HCT116 (cell line): ENCODE data around the gene C20orf144. TPM values are rescaled to one million over a fixed set of nuclear protein-coding genes. Genes with fewer than 3 reads are reported as not detected.

Experiments used
- ATAC-seq: fragments of 200-7000 bp; cut with Tn5 transposase; 2 replicates; pipeline ENCODE4 v1.9.1; 2020; ENCODE audit warnings: mild to moderate bottlenecking, moderate library complexity
- BruUV-seq: library from RNA; stranded (reverse); fragments of 400-500 nt; replicated peaks from 2 replicates; lab custom pipeline; 2021; lab: Mats Ljungman, UMichigan
- CTCF ChIA-PET: fragments of 300-600 bp; sonication (Branson Sonifier 250); formaldehyde crosslinking; loops from one replicate; lab custom pipeline; 2021; ENCODE audit warnings: antibody characterized with exemption; lab: Charles Lee
- POLR2A ChIA-PET: fragments of 300-600, 350-600 bp; sonication (Branson Sonifier 250); formaldehyde crosslinking; loops from one replicate; lab custom pipeline; 2021; ENCODE audit warnings: antibody characterized with exemption; lab: Charles Lee
- RAD21 ChIA-PET, 2 experiments: fragments of 300-600 bp; sonication (Branson Sonifier 250); formaldehyde crosslinking; loops; one replicate each; lab custom pipeline; 2023; ENCODE audit warnings: low total read pairs in 2 of 2; ENCODE audit not compliant: uncharacterized antibody in 2 of 2, unreplicated experiment in 2 of 2, low non-redundant PET in 1 of 2; lab: Charles Lee
- DNase-seq: peaks from one replicate; pipeline ENCODE4 v3.0.0-alpha.2; 2010; ENCODE audit warnings: low read depth, low spot score
- H2AFZ ChIP-seq: fragments of 200-600 bp; shearing (Covaris generic), sonication (generic); 2 replicates; pipeline ENCODE4 v1.6.1; 2017; ENCODE audit warnings: low read depth, mixed run types, mixed read lengths, antibody characterized with exemption, low read length; ENCODE audit not compliant: poor library complexity, severe bottlenecking
- H3K27ac ChIP-seq: 2 replicates; pipeline ENCODE4 v1.5.1; 2012; ENCODE audit warnings: low read depth, low read length
- H3K27me3 ChIP-seq: fragments of 200-600 bp; sonication (generic); 2 replicates; pipeline ENCODE4 v1.6.1; 2016; ENCODE audit warnings: mixed run types, low read length, mixed read lengths; ENCODE audit not compliant: insufficient read depth
- H3K36me3 ChIP-seq, 2 experiments: fragments of 200-500 bp in 1 of 2; fragments of 200-600 bp in 1 of 2; sonication (Bioruptor generic) in 1 of 2; sonication (generic) in 1 of 2; 2 replicates each; pipeline versions ENCODE4 v1.5.1 to v1.6.1; 2014 to 2016; ENCODE audit warnings: low read length in 2 of 2, inconsistent platforms in 1 of 2, mixed read lengths in 1 of 2, mixed run types in 1 of 2; ENCODE audit not compliant: insufficient read depth in 2 of 2, control insufficient read depth in 1 of 2
- H3K4me1 ChIP-seq, 2 experiments: fragments of 200-600 bp in 1 of 2; sonication (generic) in 1 of 2; 2 replicates each; pipeline versions ENCODE4 v1.5.1 to v1.6.1; 2012 to 2017; ENCODE audit warnings: low read length in 2 of 2, inconsistent platforms in 1 of 2, mild to moderate bottlenecking in 1 of 2, mixed read lengths in 1 of 2, mixed run types in 1 of 2, moderate library complexity in 1 of 2; ENCODE audit not compliant: insufficient read depth in 2 of 2, control insufficient read depth in 1 of 2
- H3K4me2 ChIP-seq: fragments of 200-600 bp; sonication (generic); 2 replicates; pipeline ENCODE4 v1.6.1; 2017; ENCODE audit warnings: mixed run types, low read length, mixed read lengths
- H3K4me3 ChIP-seq, 2 experiments: fragments of 200-600 bp in 1 of 2; sonication (generic) in 1 of 2; replicated peaks in 1 of 2; 2 replicates each; pipeline ENCODE4 v1.5.1; 2011 to 2016; ENCODE audit warnings: low read length in 2 of 2, control low read depth in 1 of 2, low read depth in 1 of 2, mild to moderate bottlenecking in 1 of 2, mixed read lengths in 1 of 2, mixed run types in 1 of 2
- H3K79me2 ChIP-seq: fragments of 200-600 bp; sonication (generic); 2 replicates; pipeline ENCODE4 v1.6.1; 2017; ENCODE audit warnings: mild to moderate bottlenecking, mixed run types, low read length, moderate library complexity, mixed read lengths; ENCODE audit not compliant: insufficient read depth
- H3K9ac ChIP-seq: fragments of 200-600 bp; sonication (generic); 2 replicates; pipeline ENCODE4 v1.6.1; 2016; ENCODE audit warnings: low read length, mixed read lengths
- H3K9me2 ChIP-seq: fragments of 200-600 bp; sonication (generic), shearing (Covaris generic); 2 replicates; pipeline ENCODE4 v1.6.1; 2017; ENCODE audit warnings: mixed run types, mild to moderate bottlenecking, moderate library complexity; ENCODE audit not compliant: insufficient read depth
- H3K9me3 ChIP-seq, 2 experiments: fragments of 200-500 bp in 1 of 2; fragments of 200-600 bp in 1 of 2; sonication (Bioruptor generic) in 1 of 2; sonication (generic) in 1 of 2; 2 replicates each; pipeline ENCODE4 v1.6.1; 2014 to 2017; ENCODE audit warnings: low read length in 2 of 2, mixed read lengths in 2 of 2, inconsistent platforms in 1 of 2, low read depth in 1 of 2, mild to moderate bottlenecking in 1 of 2, mixed run types in 1 of 2, moderate library complexity in 1 of 2; ENCODE audit not compliant: control insufficient read depth in 1 of 2, insufficient read depth in 1 of 2
- H4K20me1 ChIP-seq: fragments of 200-600 bp; sonication (generic), shearing (Covaris generic); 2 replicates; pipeline ENCODE4 v1.6.1; 2017; ENCODE audit warnings: mixed run types, mild to moderate bottlenecking, moderate library complexity; ENCODE audit not compliant: insufficient read depth
- ATF3 ChIP-seq: IDR thresholded peaks from 2 replicates; pipeline ENCODE4 v1.6.1; 2012
- CBX3 ChIP-seq: IDR thresholded peaks from 2 replicates; pipeline ENCODE4 v1.6.1; 2012; ENCODE audit warnings: low read depth
- CEBPB ChIP-seq: IDR thresholded peaks from 2 replicates; pipeline ENCODE4 v1.6.1; 2012; ENCODE audit warnings: low read depth
- CTCF ChIP-seq, 3 experiments: fragments of 200-600 bp in 1 of 3; sonication (generic) in 1 of 3; IDR thresholded peaks in 2 of 3; conservative IDR thresholded peaks in 1 of 3; 2 replicates each; pipeline ENCODE4 v1.5.1; 2012 to 2017; ENCODE audit warnings: low read depth in 2 of 3, low read length in 2 of 3, antibody characterized with exemption in 1 of 3, borderline replicate concordance in 1 of 3, control low read depth in 1 of 3, mild to moderate bottlenecking in 1 of 3, mixed read lengths in 1 of 3, mixed run types in 1 of 3, moderate library complexity in 1 of 3; ENCODE audit not compliant: insufficient read depth in 1 of 3
- ELF1 ChIP-seq: IDR thresholded peaks from 2 replicates; pipeline ENCODE4 v1.6.1; 2012; ENCODE audit warnings: low read depth, borderline replicate concordance
- JUND ChIP-seq: IDR thresholded peaks from 2 replicates; pipeline ENCODE4 v1.6.1; 2012
- POLR2A ChIP-seq: IDR thresholded peaks from 2 replicates; pipeline ENCODE4 v1.7.0; 2011; ENCODE audit warnings: borderline replicate concordance; ENCODE audit not compliant: insufficient read depth, insufficient read length; ENCODE audit errors: extremely low read depth
- POLR2AphosphoS5 ChIP-seq: IDR thresholded peaks from 2 replicates; pipeline ENCODE4 v1.6.1; 2011; ENCODE audit warnings: mild to moderate bottlenecking, low read depth, low read length, moderate library complexity
- SIN3A ChIP-seq: IDR thresholded peaks from 2 replicates; pipeline ENCODE4 v1.6.1; 2012; ENCODE audit warnings: low read depth
- SRF ChIP-seq: IDR thresholded peaks from 2 replicates; pipeline ENCODE4 v1.6.1; 2012; ENCODE audit warnings: low read depth
- TCF7L2 ChIP-seq: IDR thresholded peaks from 2 replicates; pipeline ENCODE4 v1.7.0; 2011; ENCODE audit warnings: borderline replicate concordance, inconsistent platforms; ENCODE audit not compliant: insufficient read depth, insufficient read length; ENCODE audit errors: extremely low read depth
- YY1 ChIP-seq: IDR thresholded peaks from 2 replicates; pipeline ENCODE4 v1.6.1; 2011; ENCODE audit warnings: low read length, low read depth, moderate library complexity, mild to moderate bottlenecking; ENCODE audit not compliant: insufficient replicate concordance; ENCODE audit errors: extremely low read depth
- ZBTB33 ChIP-seq: IDR thresholded peaks from 2 replicates; pipeline ENCODE4 v1.6.1; 2011; ENCODE audit warnings: mild to moderate bottlenecking, low read length, moderate library complexity; ENCODE audit not compliant: insufficient replicate concordance; ENCODE audit errors: extremely low read depth
- ZFX ChIP-seq: fragments of 450-650 bp; IDR thresholded peaks from 2 replicates; pipeline ENCODE4 v1.6.1; 2017
- ZNF274 ChIP-seq: fragments of 200-500 bp; sonication (Bioruptor generic); IDR thresholded peaks from 2 replicates; pipeline ENCODE4 v1.6.1; 2014; ENCODE audit warnings: mild to moderate bottlenecking, low read depth, low read length, inconsistent platforms
- intact Hi-C: fragments of 100-400 bp; cut with micrococcal nuclease; formaldehyde crosslinking; loops from 2 replicates; pipeline ENCODE4 v1.10.0; 2022
- total RNA-seq: library from RNA; stranded (reverse); gene quantifications from one replicate; pipeline ENCODE4 v1.2.1, GENCODE V29; 2021; ENCODE audit not compliant: unreplicated experiment

C20orf144 gene
- total RNA-seq, 1 experiment from 2014 or later, result 0.37 TPM

DNA sequence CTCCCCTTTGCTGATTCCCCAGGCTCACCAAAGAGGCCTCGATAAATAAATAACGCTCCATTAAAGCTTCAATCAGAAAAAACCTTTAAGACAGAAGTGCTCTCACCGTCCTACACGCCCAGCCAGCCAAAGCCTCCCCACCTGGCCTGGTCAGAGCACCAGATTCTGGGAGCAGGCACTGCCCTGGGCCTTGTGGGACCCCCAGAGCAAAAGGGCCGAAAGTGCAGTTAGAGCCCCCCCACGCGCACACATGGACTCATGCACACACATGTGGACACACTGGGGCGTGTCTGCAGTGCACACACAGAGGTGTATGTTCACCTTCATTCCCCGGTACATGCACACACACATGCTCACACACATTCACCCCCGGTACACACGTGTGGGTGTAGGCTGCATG lies 14.0 kb downstream of the C20orf144 start:
- TF ChIP-seq CBX3, result no peak
- no peak for TF ChIP-seq ELF1
- TF ChIP-seq ZBTB33, result no peak
- no peak for TF ChIP-seq ZFX
- TF ChIP-seq TCF7L2, result no peak
- no peak for TF ChIP-seq ATF3
- TF ChIP-seq ZNF274, result no peak
- no peak for TF ChIP-seq SIN3A
- no peak for TF ChIP-seq SRF
- TF ChIP-seq POLR2AphosphoS5, result no peak
- TF ChIP-seq JUND, result no peak
- no peak for TF ChIP-seq POLR2A
- TF ChIP-seq YY1, result no peak
- no peak for TF ChIP-seq CEBPB
- no peak for TF ChIP-seq CTCF (IDR thresholded peaks at IDR 0.05 in 2 of 3, conservative IDR thresholded peaks at IDR 0.05 in 1 of 3; ENCODE audit: borderline replicate concordance in 1 of 3, insufficient read depth in 1 of 3, low read depth in 2 of 3, low read length in 2 of 3)
- H3K27ac ChIP-seq, result no peak overlapping the region
- H3K79me2 ChIP-seq, result peaks cover 26% of the 10 kb centered on the region; the same call in 1 of the 2 replicates
- intact Hi-C loops, result no loop called here
- peaks cover 15 to 24% of the 10 kb centered on the region in 2 experiments for H3K4me1 ChIP-seq
- H2AFZ ChIP-seq, result no peak overlapping the region
- H3K9ac ChIP-seq, result no peak overlapping the region
- H3K4me2 ChIP-seq, result no peak overlapping the region
- H3K36me3 ChIP-seq, result peaks cover 6 to 7% of the 10 kb centered on the region in 2 experiments; a peak in 3 of 4 replicates
- H3K9me2 ChIP-seq, result no peaks in the 10 kb centered on the region
- CTCF ChIA-PET, result no interaction called here
- no peaks in the 10 kb centered on the region for H3K9me3 ChIP-seq
- no TSS peak for BruUV-seq
- H3K4me3 ChIP-seq, result no peak overlapping the region
- no peak for DNase-seq
- no peak for ATAC-seq
- no peaks in the 10 kb centered on the region for H4K20me1 ChIP-seq
- RAD21 ChIA-PET, result no interaction called here
- no peaks in the 10 kb centered on the region for H3K27me3 ChIP-seq
- POLR2A ChIA-PET, result no interaction called here
